NCI-H69 (cell line): ENCODE measurements around the gene EHD1.

ENCODE experiments used
- DNase-seq: peaks from one replicate; lab custom pipeline; 2025; lab: John Stamatoyannopoulos, UW

The EHD1 gene

GRCh38 chr11:64872790-64873488 lies 5.5 kb downstream of the EHD1 start:
- no peak for DNase-seq

GRCh38 chr11:64871492-64871891 lies 6.9 kb downstream of the EHD1 start:
- no peak for DNase-seq

DNA sequence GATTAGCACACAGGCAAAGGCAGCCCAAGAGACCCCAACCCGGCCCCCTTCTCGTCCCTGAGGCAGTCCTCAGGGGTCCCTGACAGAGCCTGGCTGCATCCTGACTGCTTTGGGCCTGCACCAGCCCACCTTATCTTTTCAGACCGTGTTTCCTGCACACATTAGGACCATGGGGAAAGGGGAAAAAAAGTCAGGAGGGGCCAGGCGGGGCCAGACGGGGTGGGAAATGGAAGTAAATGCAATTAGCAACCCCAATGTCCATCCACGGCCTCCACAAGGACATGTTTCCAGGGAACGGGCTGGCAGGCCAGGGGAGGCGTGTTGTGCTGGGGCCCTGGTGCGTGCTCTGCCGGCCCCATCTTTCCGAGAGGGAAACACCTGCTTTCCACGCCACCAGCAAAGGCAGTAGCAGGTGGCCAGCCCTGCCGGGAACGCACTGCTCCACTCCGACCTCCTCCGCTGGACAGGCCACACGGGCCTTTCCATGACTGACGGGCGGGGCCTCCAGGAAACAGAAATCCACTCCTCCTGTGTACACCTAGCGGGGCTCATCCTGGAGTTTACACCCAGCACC lies 7.4 kb downstream of the EHD1 start:
- no peak for DNase-seq

DNA sequence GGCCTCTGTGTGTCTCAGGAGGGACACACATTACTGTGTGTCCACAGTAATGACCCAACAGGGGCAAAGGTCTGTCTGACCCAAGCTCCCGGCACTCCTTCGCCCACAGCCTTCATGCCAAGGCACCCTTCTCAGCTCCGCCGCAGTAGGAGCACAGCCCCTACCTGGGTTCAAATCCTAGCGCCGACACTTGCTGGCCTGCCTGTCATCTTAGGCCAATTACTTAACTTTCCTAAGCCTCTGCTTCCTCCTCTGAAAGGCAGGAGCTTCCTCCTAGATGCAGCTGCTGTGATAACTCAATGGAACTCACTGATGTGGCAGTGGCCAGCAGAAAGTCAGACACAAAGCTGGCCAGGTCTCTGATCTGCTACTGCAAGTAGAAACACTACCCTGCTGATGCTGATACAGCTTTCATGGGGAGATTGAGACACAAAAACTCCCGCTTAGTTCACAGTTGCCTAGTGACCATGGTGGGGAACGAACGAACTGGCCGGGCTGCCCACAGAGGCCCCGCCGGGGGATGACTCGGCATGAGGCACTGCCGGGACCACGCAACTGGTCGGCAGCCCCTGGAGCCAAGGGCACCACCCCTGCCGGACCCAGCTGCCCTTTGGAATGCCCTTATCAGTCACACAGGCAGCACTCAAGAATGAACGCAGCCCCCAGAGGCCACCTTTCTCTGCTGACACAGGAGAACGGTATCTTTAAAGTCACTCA lies 8.1 kb downstream of the EHD1 start:
- no peak for DNase-seq

GRCh38 chr11:64869571-64870175 lies 8.7 kb downstream of the EHD1 start:
- no peak for DNase-seq

- DNase-seq, result no peak
Measured at GRCh38 chr11:64868904-64869570, 9.4 kb downstream of the EHD1 start.

- no peak for DNase-seq
Measured at GRCh38 chr11:64867748-64868462, 10.5 kb downstream of the EHD1 start.

DNA sequence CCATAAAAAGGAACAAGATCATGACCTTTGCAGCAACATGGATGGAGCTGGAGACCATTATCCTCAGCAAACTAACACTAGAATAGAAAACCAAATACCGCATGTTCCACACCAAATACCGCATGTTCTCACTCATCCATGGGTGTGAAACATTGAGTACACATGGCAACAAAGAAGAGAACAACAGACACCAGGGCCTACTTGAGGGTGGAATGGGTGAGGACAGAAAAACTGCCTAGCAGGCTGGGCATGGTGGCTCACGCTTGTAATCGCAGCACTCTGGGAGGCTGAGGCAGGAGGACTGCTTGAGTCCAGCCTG lies 12.3 kb downstream of the EHD1 start:
- no peak for DNase-seq

- no peak for DNase-seq
Measured at GRCh38 chr11:64865286-64866172, 12.9 kb downstream of the EHD1 start.

- DNase-seq, result no peak
Measured at GRCh38 chr11:64864473-64865285, 13.7 kb downstream of the EHD1 start.

DNA sequence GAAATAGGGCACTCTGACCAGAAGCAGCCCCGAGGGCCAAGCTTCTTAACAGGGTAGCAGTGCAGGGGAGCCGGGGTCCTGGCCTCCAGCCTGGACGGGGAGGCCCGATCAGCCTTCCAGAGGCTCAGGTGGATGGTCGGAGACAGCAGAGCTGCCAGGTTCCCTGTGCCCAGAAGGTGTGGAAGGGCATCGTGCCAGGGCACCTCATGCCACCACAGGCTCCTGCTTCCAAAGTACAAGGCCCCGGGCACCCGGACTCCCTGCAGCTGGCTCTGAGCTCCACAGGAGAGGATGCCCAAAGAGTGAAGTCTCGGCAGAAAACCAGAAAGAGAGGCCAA lies 14.3 kb downstream of the EHD1 start:
- DNase-seq, result no peak

DNA sequence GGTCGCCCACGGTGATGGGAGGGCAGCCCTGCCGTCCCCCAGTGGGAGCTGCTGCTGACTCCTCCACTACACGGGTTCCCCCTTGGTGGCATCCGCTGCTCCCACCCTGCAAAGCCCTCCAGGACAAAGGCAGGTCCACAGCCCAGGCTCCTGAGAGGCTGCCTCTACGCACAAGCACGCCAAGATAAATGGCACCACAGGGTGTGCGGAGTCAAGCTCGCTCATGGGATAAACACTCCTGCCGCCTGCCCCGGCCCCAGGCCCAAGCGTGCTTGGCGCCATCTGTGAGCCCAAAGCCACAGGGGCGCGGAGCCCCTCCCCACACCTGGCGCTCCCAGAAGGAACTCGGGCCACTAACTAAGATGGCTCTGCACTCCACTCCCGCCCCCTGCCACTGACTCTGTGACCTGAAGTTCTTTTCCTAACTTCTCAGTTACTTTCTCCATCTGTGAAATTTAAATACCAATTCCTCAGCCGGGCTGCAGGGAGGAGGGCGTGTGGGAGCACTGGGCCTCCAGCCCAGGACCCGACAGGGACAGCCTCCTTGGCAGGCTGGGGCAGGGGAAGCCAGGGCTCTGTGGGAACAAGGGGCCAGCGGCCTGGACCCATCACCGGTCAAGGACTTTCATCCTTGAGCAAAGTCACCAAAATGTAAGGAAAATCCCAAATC lies 14.9 kb downstream of the EHD1 start:
- DNase-seq, result peak; percentile 26

DNA sequence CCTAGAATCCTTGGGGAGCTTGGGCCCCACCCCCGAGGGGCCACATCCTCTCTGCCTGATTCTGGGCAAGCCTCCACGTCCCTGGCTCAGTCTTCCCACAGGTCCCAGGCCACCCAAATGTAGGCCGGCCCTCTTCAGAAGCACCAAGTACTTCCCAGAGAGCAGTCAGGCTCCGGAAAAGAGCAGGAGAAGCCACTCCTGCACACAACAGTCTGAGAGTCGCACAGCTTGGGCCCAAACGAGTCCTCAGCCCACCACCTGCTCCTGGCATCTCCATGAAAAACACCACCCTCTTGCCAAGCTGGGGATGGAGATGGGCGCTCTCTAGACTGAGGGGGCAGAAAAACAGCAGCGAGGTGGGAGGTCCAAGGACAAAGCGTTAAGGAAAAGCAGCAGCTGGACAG lies 15.4 kb downstream of the EHD1 start:
- no peak for DNase-seq

GRCh38 chr11:64861227-64861975 lies 17.0 kb downstream of the EHD1 start:
- DNase-seq, result no peak

DNA sequence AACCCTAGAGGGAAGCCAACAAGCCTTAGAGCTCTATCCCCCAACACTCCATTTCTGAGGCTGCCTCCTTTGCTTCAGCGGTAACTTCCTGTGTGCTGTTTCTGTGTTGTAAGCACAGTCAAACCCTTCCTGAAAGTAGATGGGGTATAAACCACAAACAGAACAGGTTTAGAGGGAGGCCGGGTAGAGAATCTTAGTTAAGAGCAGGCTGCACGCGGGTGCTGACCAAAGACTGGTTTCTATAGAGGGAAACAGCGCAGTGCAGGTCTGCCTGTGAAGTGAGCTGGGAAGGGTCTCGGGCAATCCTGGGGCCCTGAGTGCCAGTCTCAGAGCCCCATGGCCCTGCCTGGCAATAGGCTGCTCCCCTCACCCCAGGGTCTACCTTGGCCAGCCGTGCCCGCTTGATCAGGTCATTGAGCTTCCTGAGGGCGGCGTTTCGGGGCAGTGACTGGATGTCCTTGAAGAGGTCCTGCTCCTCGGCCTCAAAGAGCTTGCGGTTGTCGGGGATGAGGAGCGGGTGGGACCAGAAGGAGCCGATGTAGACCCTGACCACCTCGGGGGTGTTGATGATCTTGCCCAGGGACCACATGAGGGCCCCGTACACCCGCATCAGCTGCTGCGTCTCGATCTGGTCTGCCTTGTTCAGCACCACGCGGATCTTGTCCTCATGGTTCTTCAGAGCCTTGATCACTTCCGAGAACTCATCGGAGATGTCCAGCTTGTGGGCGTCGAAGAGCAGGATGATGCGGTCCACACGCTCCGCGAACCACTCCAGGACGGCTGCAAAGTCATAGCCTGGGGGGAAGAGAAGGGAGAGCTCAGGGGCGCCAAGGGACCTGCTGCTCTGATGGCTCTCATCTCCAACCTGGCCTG lies 18.6 kb downstream of the EHD1 start:
- no peak for DNase-seq

GRCh38 chr11:64858467-64859263 lies 19.8 kb downstream of the EHD1 start:
- DNase-seq, result no peak

DNA sequence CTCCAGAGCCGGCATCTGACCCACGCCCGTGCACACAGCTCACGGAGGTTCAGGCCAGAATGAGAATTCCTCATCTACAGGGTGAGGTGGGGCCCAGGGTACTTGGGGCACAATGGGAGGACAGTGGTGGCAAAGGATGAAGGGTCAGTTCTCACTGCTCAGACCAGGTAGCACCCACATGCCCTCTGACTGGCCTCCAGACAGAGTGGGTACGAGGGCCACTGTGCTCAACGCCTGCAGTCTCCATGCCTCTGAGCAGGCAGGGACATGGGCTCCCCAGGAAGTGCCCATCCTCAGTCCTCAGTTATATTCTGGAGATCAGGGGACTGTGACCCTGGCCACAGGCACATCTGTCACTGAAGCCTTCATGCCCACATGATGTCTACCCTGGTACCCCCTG lies 20.9 kb downstream of the EHD1 start:
- no peak for DNase-seq
